Measurements from ENCODE around the gene RBM33.

The RBM33 gene

DNA sequence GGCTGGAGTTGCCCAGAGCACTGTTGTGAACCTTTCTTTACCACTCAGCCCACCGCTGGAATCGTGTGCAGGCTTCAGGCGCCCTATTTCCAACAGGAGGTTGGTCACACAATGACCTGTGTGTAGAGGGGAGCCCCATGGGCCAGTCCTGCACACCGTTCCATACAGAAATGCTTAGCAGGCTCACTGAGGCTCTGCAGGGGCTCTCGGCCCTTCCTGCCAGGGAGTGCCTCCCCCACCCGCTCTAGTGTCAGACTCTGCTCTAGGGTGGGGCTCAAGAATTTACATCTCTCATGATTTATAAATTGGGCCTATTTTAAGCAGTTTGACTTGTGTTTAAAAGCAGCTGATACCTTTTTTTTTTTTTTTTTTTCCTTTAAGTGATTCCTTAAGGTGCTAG lies 125.8 kb downstream of the RBM33 start:
- DNase-seq (ENCODE audit: low spot score) = no peak

DNA sequence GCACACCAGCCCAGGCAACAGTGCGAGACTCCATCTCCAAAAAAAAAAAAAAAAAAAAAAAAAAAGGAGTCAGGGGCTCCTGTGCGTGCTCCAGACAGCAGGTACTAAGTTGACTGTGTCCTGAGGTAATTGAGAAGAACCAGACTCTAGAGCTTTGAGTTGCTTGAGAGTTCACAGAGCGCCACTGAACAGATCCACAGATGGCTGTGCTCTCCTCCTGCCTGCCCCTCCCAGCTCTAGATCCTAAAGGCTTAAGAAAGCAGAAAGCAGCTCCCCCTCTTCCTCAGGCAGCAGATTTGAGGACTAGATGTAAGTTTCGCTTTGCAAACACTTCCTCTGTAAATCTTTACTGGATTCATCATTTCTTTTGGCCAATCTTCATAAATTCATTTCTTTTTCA lies 129.1 kb downstream of the RBM33 start:
- DNase-seq (ENCODE audit: low spot score) = no peak

DNA sequence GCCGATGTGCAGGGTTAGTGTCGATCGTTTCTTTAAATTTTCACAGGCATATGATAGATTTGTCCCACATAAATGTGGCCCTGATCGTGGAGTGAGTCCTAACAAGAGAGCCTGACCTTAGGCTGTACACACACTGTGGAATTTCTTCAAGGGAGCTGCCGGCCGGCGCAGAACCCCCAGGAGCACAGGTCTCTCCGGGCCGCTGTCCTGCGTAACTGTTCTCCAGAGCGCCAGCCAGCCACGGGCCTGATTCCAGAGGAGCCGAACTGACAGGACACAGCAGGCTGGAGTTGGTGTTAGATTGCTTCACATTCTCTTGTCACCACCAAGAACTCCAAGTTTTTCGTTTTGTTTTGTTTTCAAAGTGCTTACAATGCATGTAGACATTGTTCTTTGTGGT lies 130.5 kb downstream of the RBM33 start:
- no peak for DNase-seq (ENCODE audit: low spot score)

DNA sequence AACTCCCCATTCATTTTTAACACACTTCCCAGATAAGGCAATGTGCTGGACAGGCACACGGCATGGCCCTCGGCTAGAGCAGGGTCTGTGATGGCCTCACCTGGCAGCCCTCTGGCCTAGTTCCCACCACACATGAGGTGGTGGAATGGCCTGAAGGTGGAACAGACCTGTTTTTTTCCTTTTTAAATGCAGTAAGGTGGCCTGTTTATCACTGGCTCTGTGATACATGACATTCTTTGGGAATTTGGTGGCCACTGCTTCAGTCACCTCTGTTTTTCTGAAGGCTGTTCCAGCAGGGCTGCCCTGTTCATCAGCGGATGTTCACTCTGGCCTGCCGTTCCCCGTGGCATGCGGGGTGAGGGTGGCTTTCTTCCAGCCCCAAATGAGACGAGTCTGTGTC lies 131.2 kb downstream of the RBM33 start:
- DNase-seq (ENCODE audit: low spot score) = no peak

DNA sequence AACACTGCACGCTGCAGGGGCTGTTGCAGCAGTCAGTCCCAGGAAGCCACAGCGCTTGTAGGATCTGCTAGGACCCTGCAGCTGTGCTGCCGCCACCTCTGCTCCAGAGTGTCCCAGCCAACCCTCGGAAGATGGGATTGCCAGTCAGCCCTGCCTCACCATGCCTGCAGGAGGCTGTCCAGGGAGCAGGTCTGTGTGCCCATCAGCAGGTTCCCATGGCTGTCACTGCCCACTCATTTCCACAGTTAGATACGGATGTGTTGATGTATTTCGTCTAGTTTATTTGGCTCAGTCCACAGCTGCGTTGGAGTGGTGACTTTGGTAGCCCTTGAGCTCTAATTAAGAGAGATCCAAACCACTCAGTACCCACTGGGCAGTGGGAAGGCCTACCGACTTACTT lies 132.1 kb downstream of the RBM33 start:
- no peak for DNase-seq (ENCODE audit: low spot score)

DNA sequence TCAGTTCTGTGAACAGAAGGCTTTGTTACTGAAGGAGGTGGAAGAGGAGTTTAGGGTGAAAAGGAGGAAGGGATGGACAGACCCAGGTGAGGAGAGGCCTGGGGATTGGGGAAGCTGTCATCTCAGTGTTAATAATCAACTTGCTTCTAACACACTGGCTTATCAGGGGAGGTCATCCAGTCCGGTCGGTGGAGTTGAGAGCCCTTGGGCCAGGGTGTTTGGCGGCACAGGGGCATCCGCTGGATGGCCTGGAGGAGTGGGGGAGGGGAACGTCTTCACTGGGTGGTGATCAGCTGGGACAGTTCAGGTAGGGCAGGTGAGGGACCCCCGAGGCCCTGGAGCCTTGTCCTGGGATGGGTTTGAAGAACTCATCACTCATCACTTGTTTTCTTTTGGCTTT lies 133.9 kb downstream of the RBM33 start:
- no peak for DNase-seq (ENCODE audit: low spot score)

DNA sequence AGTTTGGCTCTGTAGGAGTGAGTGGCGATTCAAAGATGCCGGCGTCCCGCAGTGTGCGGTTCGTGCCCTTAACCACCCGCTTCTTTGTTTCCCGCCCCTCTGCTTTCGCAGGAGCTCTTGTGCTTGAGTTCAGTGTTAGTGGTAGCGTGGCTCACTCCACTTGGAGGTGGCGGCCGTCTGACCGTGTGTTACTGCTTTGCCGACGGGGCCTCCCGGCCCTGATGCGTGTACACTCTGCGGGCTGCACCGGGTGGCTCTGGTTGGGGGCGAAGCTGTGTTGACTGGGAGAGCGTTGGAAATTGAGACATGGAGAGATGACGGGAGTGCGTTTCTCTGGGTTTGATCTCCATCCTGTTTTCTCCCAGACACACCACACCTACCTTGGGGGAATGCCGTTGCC lies 136.4 kb downstream of the RBM33 start:
- DNase-seq (ENCODE audit: low spot score) = no peak

DNA sequence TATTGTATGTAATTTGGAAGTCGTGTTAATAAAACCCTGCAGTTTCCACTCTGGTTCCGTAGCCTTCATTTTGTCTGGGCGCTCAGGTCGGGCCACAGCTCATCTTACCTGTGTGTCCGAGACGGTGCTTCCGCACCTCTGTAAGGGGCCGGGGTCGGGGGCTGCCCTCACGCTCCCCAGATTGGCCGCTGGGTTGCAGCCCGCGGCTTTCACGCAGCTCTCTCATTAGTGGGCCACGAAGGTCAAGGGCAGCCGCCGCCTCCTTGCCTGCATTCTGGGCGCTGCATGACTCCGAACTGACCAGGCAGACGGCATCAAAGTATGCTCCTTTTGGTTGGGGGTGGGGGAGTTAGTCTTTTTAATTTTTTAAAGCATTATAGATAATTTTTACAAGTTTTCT lies 137.0 kb downstream of the RBM33 start:
- DNase-seq (ENCODE audit: low spot score) = no peak

DNA sequence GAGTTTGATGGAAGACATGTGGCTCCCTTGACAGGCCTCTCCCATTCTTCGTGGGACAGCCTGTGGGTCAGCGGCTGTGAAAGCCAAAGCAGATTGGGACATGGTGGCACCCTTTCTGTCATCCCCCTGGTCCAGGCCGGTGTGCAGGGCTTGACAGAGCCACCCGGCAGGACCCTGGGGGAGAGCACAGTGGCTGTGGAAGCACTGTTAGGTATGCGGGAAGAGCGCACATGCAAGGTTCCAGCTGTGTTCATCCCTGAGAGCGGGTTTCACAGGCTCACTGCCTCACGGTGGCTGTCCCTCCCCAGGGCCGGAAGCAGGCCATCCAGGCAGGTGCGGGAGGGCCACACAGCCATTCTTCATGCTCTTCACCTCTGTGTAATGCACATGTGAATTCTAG lies 138.0 kb downstream of the RBM33 start:
- no peak for DNase-seq (ENCODE audit: low spot score)

DNA sequence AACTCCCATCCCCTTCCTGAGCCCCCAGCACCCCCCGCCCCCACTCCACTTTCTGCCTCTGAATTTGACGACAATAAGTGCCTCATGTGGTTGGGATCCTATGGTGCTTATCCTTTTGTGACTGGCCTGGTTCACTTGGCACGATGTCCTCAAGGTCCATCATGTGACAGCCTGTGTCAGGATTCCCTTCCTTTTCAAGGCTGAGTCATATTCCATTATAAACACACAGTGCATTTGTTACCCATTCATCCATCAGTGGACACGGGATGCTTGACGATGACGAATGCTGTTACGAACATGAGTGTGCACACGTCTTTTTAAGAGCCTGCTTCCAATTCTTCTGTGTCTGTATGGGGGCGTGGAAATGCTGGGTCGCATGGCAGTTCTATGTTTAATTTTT lies 141.1 kb downstream of the RBM33 start:
- no peak for DNase-seq (ENCODE audit: low spot score)

DNA sequence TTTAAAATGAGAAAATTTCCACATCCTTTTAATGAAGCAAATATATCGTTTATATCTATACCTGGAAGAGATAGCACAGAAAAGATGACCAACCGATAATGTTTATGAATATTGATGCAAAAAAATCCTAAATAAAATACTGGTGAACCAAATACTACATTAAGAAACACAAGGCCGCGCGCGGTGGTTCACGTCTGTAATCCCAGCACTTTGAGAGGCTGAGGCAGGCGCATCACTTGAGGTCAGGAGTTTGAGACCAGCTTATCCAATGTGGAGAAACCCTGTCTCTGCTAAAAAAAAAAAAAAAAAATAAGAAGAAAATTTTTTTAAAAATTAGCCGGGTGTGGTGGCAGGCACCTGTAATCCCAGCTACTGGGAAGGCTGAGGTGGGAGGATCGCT lies 142.0 kb downstream of the RBM33 start:
- DNase-seq (ENCODE audit: low spot score) = no peak

DNA sequence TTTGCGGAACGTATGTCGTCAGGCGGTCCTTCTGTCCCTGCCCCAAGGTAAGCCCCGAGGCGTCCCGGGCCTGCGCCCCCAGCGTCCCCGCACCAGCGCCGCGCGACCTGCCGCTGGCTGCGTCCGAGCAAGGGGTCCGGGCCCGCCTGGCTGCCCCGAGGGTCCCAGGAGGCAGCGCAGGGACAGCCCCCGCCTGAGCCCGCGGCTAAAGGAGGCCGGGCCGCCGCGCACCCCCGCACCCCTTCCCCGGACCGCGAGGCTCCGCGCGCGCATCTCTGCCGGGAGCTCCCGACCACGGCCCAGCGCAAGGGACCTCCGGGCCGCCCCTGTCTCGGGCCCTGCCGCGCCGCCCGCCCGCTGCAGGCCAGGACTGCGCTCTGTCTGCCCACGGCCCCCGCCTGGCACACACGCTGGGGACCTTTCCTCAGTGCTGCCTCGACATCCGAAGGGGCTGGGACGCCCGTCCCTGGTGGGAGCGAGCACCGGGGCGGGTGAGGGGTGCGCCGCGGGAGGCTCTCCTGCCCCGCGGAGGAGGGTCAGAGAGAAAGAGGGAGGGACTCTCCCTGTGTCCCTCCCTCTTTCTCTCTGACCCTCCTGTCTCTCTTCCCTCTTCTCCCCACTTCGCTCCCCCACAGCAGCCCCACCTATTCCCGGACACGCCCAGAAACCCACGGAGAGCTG lies 142.8 kb downstream of the RBM33 start:
- DNase-seq (ENCODE audit: low spot score) = peak; percentile 62

DNA sequence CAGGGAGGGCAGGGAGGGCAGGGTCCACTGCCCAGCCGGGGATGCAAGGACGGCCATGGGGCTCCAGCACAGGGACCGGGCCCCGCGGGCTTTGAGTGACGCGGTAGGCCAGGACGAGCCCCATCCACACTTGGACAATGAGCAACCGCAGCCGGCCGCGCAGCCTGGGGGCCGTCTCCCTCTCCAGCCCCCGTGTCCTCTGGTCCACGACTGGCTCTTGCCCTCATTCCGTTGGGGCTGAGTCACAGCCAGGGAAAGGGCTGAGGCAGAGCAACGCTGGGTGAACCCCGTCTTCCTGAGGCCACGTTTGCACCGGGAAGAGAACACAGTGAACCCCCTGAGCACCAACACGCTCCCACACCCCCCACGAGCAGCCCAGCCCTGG lies 144.1 kb downstream of the RBM33 start:
- DNase-seq (ENCODE audit: low spot score) = no peak

DNA sequence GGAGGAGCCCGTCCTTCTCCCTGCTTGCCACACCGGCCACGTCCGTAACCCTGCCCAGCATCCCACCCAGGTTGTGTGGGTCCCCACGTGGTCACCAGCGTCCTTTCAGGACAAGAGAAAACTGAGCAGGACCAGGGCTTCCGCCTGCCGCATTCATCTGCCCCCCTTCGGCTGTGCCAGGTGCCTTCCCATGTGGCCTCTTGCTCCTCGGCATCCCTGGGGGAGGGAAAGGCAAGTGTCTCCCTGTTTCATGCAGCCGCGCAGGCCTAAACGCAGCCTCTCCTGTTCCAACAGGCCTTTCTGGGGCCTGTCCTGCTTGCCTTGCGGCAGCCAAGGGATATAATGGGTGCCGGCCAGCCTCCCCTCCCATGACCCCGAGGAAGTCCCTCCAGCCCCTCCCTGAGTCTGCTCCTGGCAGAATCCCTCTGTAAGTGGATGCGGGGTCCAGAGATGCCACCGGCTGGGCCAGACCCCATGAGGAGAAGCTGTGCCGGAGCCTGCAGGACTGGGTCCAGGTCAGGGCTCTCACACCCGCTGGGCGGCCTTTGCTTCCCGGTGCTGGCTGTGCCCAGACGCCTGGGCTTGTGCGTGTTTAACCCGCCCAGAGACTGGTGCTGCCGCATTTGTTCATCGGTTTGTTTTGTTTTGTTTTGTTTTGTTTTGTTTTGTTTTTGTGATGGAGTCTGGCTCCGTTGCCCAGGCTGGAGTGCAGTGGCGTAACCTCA lies 144.7 kb downstream of the RBM33 start:
- no peak for DNase-seq (ENCODE audit: low spot score)

DNA sequence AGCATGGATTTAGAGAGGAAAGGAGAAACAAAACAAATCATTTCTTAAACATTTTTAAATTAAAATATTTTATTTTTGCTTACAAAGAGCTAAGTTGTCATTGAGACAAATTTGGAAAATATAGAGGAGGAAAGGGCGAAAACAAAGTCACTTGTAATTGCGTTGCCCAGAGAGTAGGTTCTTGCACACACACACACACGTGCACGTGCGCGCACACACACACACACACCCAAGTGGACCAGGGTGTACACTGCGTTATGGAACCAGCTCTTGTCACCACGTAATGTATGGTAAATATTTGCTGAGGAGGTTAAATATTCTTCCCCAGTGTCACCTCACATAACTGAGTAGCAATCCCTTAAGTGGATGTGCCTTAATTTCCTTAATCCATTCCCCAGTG lies 146.2 kb downstream of the RBM33 start:
- no peak for DNase-seq (ENCODE audit: low spot score)

DNA sequence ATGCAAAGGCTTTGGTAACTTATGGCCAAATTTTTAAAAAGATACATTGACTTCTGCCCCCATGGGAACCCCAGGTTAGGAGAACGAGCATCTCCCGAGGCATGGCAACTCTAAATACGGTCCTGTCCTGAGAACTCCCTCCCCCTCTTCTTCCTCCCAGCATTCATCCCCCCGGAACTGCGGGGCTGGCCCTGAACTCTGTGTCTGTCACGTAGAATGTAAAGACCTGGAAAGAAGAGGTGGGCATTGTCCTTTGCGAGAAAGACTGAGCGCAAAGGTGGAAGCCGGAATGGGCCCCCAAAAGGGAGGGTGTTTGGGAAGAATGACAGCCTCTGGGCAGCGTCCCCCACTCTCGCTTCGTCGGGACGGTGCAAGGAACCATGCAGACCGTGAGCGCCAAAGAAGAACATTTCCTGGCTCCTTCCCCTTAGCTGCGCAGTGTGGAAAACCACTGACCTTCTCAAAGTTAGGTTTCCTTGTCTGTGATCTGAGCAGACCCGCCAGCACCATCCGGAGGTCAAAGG lies 146.8 kb downstream of the RBM33 start:
- no peak for DNase-seq (ENCODE audit: low spot score)

DNA sequence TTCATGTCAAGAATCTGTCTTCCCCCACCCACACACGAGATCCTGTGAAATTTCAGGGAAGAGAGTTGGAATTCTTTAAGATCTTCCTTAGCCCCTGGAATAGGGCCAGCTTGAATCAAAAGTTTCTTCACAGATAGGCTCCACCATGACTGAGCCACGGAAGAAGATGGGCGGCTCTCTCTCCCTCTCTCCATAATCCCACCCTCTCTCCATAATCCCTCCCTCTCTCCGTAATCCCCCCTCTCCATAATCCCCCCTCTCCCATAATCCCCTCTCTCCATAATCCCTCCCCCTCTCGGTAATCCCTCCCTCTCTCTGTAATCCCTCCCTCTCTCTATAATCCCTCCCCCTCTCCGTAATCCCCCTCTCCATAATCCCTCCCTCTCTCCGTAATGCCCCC lies 147.4 kb downstream of the RBM33 start:
- no peak for DNase-seq (ENCODE audit: low spot score)

DNA sequence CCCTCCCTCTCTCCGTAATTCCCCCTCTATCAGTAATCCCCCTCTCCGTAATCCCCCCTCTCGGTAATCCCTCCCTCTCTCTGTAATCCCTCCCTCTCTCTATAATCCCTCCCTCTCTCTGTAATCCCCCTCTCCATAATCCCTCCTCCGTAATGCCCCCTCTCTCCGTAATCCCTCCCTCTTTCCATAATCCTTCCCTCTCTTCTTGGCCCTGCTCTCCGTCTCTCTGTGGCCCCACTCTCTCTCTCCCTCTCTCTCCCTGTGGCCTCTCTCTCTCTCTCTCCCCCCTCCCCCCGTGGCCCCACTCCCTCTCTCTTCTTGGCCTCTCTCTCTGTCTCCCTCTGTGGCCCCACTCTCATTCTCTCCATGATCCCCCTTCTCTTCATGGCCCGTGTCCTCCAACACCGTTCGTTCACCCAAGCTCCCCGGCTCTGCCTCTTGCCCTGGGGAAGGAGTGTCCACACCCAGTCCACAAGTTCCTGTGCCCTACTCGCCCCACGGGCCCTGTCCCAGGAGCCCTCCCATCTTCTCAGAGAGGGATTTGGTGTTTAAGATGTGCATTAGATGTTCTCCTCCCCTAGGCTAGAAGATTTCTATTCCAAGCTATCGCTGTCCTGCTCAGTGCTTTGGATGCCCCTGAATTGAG lies 148.0 kb downstream of the RBM33 start:
- DNase-seq (ENCODE audit: low spot score) = no peak

DNA sequence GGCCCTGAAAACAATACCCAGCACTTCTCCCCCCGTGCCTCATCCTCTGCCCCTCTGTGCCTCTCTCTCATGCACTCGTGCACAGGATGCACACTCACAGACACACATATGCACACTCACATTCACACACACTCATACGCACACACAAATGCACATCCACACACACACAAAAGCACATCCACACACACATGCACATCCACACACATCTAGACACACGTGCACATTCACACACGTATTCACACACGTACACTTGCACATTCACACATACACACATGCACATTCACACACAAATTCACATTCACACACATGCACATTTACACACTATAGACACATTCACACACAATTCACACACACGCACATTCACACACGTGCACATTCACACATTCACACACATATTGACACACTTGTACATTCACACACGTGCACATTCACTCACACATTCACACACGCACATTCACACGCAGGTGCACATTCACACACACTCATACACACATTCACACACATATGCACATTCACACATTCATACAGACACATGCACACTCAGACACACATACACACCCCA lies 148.6 kb downstream of the RBM33 start:
- DNase-seq (ENCODE audit: low spot score) = no peak

DNA sequence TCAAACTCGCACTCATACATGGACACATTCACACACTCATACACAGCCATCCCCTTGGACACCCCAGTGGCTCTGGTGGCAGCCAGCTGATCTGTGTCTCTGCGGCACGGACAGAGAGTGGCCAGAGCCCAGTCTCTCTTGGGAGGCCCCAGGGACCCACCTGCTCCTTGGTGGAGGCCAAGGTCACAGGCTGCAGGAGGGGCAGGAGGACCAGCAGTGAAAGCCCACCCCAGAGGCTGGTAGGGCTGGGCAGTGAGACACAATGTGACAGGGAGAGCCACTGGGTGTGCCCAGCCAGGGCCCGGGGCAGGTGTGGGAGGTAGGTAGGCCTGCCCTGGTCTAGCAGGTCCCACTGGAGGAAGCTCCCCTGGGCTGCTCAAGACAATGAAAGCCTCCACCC lies 149.3 kb downstream of the RBM33 start:
- DNase-seq (ENCODE audit: low spot score) = no peak

DNA sequence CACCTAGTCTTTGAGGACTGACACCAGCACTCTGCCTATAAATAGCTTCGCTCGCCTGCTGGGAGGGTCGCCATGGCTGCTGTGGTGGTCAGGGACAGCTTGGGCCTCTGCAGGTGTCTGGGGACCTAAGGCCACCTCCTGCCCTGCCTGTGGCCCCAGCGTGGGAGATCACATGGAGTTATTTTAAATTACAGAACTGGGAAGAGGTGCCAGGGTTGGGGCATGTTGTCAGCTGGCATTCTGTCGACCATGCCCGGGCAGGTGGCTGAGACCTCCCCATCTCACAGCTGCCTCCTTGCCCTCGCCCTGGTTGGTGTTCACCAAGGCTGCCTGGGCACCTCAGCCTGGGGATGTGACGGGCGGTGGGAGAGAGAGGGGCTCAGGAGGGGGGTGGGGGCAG lies 149.7 kb downstream of the RBM33 start:
- no peak for DNase-seq (ENCODE audit: low spot score)

DNA sequence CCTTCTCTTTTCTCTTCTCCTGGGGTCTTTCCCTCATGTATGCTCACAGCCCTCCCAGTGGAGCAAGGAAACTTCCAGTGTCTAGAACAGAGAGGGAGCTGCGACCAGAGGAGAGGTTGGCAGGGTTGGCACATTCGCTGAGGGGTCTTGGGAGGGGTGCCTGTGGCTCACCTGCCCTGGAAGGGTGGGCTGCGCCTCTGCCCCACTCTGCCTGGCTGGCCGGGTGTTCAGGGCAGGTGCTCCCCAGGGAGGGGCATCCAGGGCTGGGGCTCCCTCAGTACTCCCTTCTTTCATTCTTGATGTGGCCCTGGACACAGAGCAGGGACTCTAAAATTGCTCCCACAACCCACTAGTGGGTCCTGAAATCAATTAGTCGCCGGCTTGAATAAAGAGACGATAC lies 150.9 kb downstream of the RBM33 start:
- DNase-seq (ENCODE audit: low spot score) = no peak

DNA sequence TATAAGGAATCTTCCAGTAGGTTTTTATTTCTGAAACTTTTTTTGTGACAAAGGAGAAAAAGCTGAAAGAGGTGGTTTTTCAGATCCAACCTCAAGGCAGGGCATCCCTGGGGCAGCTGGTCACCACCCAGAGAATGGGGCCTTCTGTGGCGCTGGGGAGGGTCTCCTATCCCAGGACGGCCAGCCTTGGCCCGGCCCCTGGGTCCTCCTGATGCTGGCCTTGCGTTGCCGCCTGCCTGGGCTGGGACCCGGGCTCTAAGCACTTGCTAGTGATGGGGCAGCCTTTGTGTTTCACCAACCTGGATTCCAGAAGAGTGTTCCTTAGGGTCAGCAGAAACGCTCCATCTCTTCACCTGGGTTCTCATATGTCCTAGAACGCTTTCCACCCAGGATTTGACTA lies 151.5 kb downstream of the RBM33 start:
- DNase-seq (ENCODE audit: low spot score) = no peak
